Naive thymus-derived CD4-positive, alpha-beta T cell (primary cell): ENCODE measurements around the gene OR13C3. TPM values are rescaled to one million over a fixed set of nuclear protein-coding genes. Genes with fewer than 3 reads are reported as not detected.

ENCODE experiments used
- ATAC-seq: fragments of 150-1000 bp; cut with Tn5 transposase; 2 replicates; pipeline ENCODE4 v1.10.0; 2021; ENCODE audit warnings: mild to moderate bottlenecking, moderate library complexity
- CTCF ChIA-PET: fragments of 350-600 bp; sonication (Branson Sonifier 250); formaldehyde crosslinking; loops from one replicate; lab custom pipeline; 2021; ENCODE audit warnings: antibody characterized with exemption; lab: Charles Lee
- POLR2A ChIA-PET: fragments of 350-600 bp; sonication (Branson Sonifier 250); formaldehyde crosslinking; loops from one replicate; lab custom pipeline; 2021; ENCODE audit warnings: antibody characterized with exemption, inconsistent platforms; lab: Charles Lee
- DNase-seq, 9 donors: peaks; one replicate each; pipeline versions ENCODE4 v3.0.0 to v3.0.0-alpha.2; 2020 to 2022; ENCODE audit warnings: mixed read lengths in 1 of 9
- H3K27ac ChIP-seq: one replicate; pipeline ENCODE4 v1.7.0; 2013; ENCODE audit warnings: mild to moderate bottlenecking, low read depth, low read length, moderate library complexity
- H3K27me3 ChIP-seq, 2 donors: one replicate each; pipeline ENCODE4 v1.7.0; 2013; ENCODE audit warnings: low read length in 2 of 2, mild to moderate bottlenecking in 2 of 2, moderate library complexity in 2 of 2; ENCODE audit not compliant: control insufficient read depth in 2 of 2, insufficient read depth in 2 of 2
- H3K36me3 ChIP-seq, 3 experiments: 1 replicate in 2 of 3; 2 replicates in 1 of 3; pipeline ENCODE4 v1.7.0; 2013; ENCODE audit warnings: low read length in 3 of 3, mild to moderate bottlenecking in 3 of 3, moderate library complexity in 1 of 3; ENCODE audit not compliant: insufficient read depth in 3 of 3, control insufficient read depth in 2 of 3
- H3K4me1 ChIP-seq, 2 donors: one replicate each; pipeline ENCODE4 v1.7.0; 2013; ENCODE audit warnings: low read length in 2 of 2, mild to moderate bottlenecking in 2 of 2, moderate library complexity in 1 of 2; ENCODE audit not compliant: control insufficient read depth in 2 of 2, insufficient read depth in 2 of 2
- H3K4me3 ChIP-seq: 2 replicates; pipeline ENCODE4 v1.7.0; 2013; ENCODE audit warnings: mild to moderate bottlenecking, low read length
- H3K9me3 ChIP-seq, 3 experiments: 1 replicate in 2 of 3; 2 replicates in 1 of 3; pipeline ENCODE4 v1.7.0; 2013; ENCODE audit warnings: low read length in 3 of 3; ENCODE audit not compliant: control insufficient read depth in 2 of 3
- H3K27ac Mint-ChIP-seq, 9 donors: one replicate each; pipeline ENCODE4 v1.8.0; 2020 to 2022; ENCODE audit warnings: mixed read lengths in 9 of 9, mild to moderate bottlenecking in 8 of 9, moderate library complexity in 5 of 9, inconsistent platforms in 2 of 9
- H3K27me3 Mint-ChIP-seq, 5 donors: one replicate each; pipeline ENCODE4 v1.8.0; 2021 to 2022; ENCODE audit warnings: mixed read lengths in 5 of 5, mild to moderate bottlenecking in 1 of 5
- H3K36me3 Mint-ChIP-seq, 5 donors: one replicate each; pipeline ENCODE4 v1.8.0; 2020 to 2022; ENCODE audit warnings: mixed read lengths in 5 of 5, mild to moderate bottlenecking in 3 of 5, inconsistent platforms in 1 of 5
- H3K4me1 Mint-ChIP-seq, 7 donors: one replicate each; pipeline ENCODE4 v1.8.0; 2020 to 2022; ENCODE audit warnings: mixed read lengths in 7 of 7, mild to moderate bottlenecking in 3 of 7, inconsistent platforms in 1 of 7
- H3K4me3 Mint-ChIP-seq, 10 donors: one replicate each; pipeline ENCODE4 v1.8.0; 2020 to 2022; ENCODE audit warnings: mild to moderate bottlenecking in 10 of 10, mixed read lengths in 10 of 10, moderate library complexity in 6 of 10, inconsistent platforms in 2 of 10
- H3K9me3 Mint-ChIP-seq, 11 donors: one replicate each; pipeline ENCODE4 v1.8.0; 2020 to 2022; ENCODE audit warnings: mixed read lengths in 11 of 11, mild to moderate bottlenecking in 4 of 11, inconsistent platforms in 1 of 11, moderate library complexity in 1 of 11
- intact Hi-C, 2 donors: fragments of 100-400 bp; cut with micrococcal nuclease; formaldehyde crosslinking; loops; one replicate each; pipeline ENCODE4 v1.15.1; 2023
- polyA plus RNA-seq, 2 donors: library from polyadenylated mRNA; unstranded; fragments of 300-500 nt; fragmentation: Illumina TruSeq; gene quantifications; one replicate each; pipeline ENCODE4 v1.2.3, GENCODE V29; 2021
- total RNA-seq, 6 experiments: library from RNA in 5 of 6; stranded (reverse) in 5 of 6; gene quantifications; 1 replicate in 5 of 6; 2 replicates in 1 of 6; pipeline ENCODE4 v1.2.3 and lab custom pipeline; 2021 to 2026

Gene OR13C3
- total RNA-seq = under 1 TPM in 1 of 5 experiments, not detected in 4; 0.35 TPM
- not detected for polyA plus RNA-seq
- not detected for total RNA-seq (lab: John Stamatoyannopoulos, UW)

DNA sequence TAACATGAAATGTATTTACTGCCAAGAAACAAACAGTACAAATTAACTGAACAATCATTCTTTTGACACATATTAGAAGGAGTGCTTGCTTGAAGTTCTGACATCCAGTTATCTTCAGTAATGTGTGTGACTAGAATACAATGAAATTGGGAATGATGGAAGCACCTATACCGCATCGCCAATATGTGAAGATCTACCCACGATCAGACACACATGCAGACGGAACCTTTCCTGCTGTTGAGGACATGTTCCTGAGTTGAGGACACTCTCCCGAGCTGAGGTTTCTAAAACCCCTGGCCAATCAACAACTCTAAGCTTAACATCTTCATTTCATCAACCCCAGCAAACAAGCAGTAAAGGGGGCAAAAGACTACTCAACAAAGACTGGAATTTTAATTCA, at the start of gene OR13C3:
TSS of gene OR13C3 (minus strand) at position 101 of the 400 bp plus-strand sequence. CDS start 133 bp downstream, outside the sequence.
- Histone ChIP-seq H3K4me1 (no peaks in the 10 kb centered on the region), H3K27ac (no peak within 1 kb of the TSS), H3K4me3 (no peak within 1 kb of the TSS), H3K27me3 (no peaks in the 10 kb centered on the region), H3K36me3 (no peaks in the 10 kb centered on the region), H3K9me3 (no peaks in the 10 kb centered on the region)
- H3K27me3 Mint-ChIP-seq = peaks cover 0 to 7% (median 0%) of the 10 kb centered on the region in 5 donors
- intact Hi-C loops = no loop called here
- ChIA-PET POLR2A (no interaction called here), CTCF (no interaction called here)
- DNase-seq (no peak), ATAC-seq (no peak)
- H3K9me3 Mint-ChIP-seq = peaks cover 0 to 5% (median 0%) of the 10 kb centered on the region in 11 donors
- no peaks in the 10 kb centered on the region for H3K4me1 Mint-ChIP-seq
- H3K27ac Mint-ChIP-seq = no peak within 1 kb of the TSS
- H3K36me3 Mint-ChIP-seq = no peaks in the 10 kb centered on the region
- no peak within 1 kb of the TSS for H3K4me3 Mint-ChIP-seq

DNA sequence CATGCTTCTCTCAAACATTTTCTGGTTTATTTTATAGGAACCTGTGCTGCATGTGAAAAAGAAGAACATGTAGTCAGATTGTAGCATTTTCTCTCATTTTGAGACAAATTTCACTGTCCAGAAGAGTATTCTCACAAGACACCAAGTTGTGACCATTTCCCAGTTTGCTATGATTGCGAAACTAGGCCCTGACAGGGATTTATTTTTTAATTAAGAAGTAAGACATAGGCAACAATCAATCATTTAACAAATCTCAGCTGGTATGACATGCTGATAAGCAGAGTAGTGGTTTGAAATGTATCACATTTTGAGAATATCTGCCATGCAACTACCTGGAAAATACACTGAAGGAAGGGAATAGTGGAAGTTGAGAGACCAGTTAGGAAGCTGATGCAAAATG, 43.9 kb upstream of the OR13C3 start:
- ChIA-PET CTCF (no interaction called here), POLR2A (no interaction called here)
- H3K4me3 ChIP-seq = no peak overlapping the region
- no peaks in the 10 kb centered on the region for H3K36me3 Mint-ChIP-seq
- intact Hi-C loops = no loop called here
- no peak for DNase-seq
- H3K9me3 ChIP-seq = no peaks in the 10 kb centered on the region
- peaks cover 0 to 23% (median 0%) of the 10 kb centered on the region in 5 donors for H3K27me3 Mint-ChIP-seq
- H3K9me3 Mint-ChIP-seq = peaks cover 0 to 3% (median 0%) of the 10 kb centered on the region in 11 donors
- no peaks in the 10 kb centered on the region for H3K4me1 ChIP-seq
- H3K4me3 Mint-ChIP-seq = no peak overlapping the region
- no peaks in the 10 kb centered on the region for H3K36me3 ChIP-seq
- H3K27ac Mint-ChIP-seq = no peak overlapping the region
- H3K4me1 Mint-ChIP-seq = no peaks in the 10 kb centered on the region
- no peak for ATAC-seq
- H3K27me3 ChIP-seq = no peaks in the 10 kb centered on the region
- no peak overlapping the region for H3K27ac ChIP-seq

DNA sequence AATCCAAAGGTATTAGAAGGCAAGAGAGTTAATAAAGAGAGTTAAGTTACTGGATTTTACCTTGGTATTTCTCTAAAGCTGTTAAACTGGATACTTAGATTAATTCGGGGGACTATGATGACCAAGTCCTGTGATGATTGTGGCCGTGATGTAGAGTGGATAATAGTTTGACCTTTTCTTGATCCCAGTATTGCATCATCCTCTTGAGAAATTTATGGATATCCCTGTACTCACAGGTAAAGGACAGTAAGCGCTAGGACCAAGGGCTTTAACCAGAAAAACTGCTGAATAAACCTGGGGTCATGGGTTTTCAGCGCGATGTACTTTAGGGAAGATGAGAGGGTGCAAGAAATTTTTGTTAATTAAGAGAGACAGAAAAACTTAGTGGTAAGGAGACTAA, 40.6 kb upstream of the OR13C3 start:
- Histone ChIP-seq H3K4me1 (no peaks in the 10 kb centered on the region), H3K27ac (no peak overlapping the region), H3K27me3 (no peaks in the 10 kb centered on the region), H3K4me3 (no peak overlapping the region), H3K36me3 (no peaks in the 10 kb centered on the region), H3K9me3 (peaks cover 0 to 4% (median 0%) of the 10 kb centered on the region in 3 experiments)
- DNase-seq = no peak
- peaks cover 0 to 23% (median 0%) of the 10 kb centered on the region in 5 donors for H3K27me3 Mint-ChIP-seq
- H3K27ac Mint-ChIP-seq = no peak overlapping the region
- H3K4me3 Mint-ChIP-seq = no peak overlapping the region
- no peaks in the 10 kb centered on the region for H3K4me1 Mint-ChIP-seq
- peaks cover 0 to 20% (median 5%) of the 10 kb centered on the region in 11 donors for H3K9me3 Mint-ChIP-seq
- intact Hi-C loops = no loop called here
- no peaks in the 10 kb centered on the region for H3K36me3 Mint-ChIP-seq
- ChIA-PET CTCF (no interaction called here), POLR2A (no interaction called here)
- no peak for ATAC-seq

DNA sequence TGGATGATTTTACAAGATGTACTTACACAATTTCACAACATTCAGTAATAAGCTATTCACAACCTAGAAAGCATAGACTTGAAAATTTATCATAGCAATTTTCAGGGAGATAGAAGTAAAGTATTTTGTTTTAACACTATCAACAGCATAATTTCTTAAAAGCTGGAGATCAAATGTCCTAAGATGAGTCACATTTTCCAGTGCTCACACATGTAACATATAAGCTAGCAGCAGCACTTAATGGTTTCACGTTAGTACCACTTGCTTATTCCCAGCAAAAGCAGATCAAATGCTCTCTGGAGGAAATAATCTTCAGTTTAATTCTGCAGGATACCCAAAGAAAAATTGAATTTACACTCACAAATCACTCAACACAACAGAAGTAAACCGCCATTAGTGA, 38.8 kb upstream of the OR13C3 start:
- ChIA-PET CTCF (no interaction called here), POLR2A (no interaction called here)
- Mint-ChIP-seq H3K9me3 (peaks cover 2 to 32% (median 8%) of the 10 kb centered on the region in 11 donors), H3K27ac (no peak overlapping the region), H3K4me3 (no peak overlapping the region), H3K4me1 (no peaks in the 10 kb centered on the region), H3K36me3 (no peaks in the 10 kb centered on the region), H3K27me3 (peaks cover 0 to 6% (median 0%) of the 10 kb centered on the region in 5 donors)
- DNase-seq = no peak
- no peak overlapping the region for H3K4me3 ChIP-seq
- H3K4me1 ChIP-seq = no peaks in the 10 kb centered on the region
- peaks cover 0 to 4% (median 0%) of the 10 kb centered on the region in 3 experiments for H3K9me3 ChIP-seq
- no peaks in the 10 kb centered on the region for H3K27me3 ChIP-seq
- intact Hi-C loops = no loop called here
- no peak overlapping the region for H3K27ac ChIP-seq
- no peaks in the 10 kb centered on the region for H3K36me3 ChIP-seq
- no peak for ATAC-seq

DNA sequence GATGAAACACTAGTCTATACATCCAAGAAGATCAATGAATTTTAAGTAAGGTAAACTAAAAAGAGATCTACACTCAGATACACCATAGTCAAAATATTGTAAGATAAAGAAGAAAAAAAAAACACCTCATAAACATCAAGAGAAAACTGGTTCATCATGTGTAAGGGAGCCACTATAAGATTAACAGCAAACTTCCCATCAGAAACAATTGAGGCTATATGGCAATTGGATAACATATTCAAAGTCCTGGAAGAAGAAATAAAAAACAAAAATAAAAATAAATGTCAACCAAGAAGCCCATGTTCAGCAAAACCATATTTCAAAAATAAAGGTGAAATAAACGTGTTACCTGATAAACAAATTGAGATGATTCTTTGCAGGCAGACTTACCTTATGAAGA, 36.0 kb upstream of the OR13C3 start:
- Mint-ChIP-seq H3K36me3 (peaks cover 0 to 4% (median 0%) of the 10 kb centered on the region in 5 donors), H3K4me3 (no peak overlapping the region), H3K27me3 (peaks cover 0 to 8% (median 0%) of the 10 kb centered on the region in 5 donors), H3K9me3 (peaks cover 3 to 35% (median 8%) of the 10 kb centered on the region in 11 donors), H3K27ac (no peak overlapping the region), H3K4me1 (no peaks in the 10 kb centered on the region)
- ATAC-seq = no peak
- ChIA-PET CTCF (no interaction called here), POLR2A (no interaction called here)
- Histone ChIP-seq H3K36me3 (no peaks in the 10 kb centered on the region), H3K9me3 (peaks cover 0 to 4% (median 0%) of the 10 kb centered on the region in 3 experiments), H3K27me3 (no peaks in the 10 kb centered on the region), H3K27ac (no peak overlapping the region), H3K4me1 (no peaks in the 10 kb centered on the region), H3K4me3 (no peak overlapping the region)
- DNase-seq = no peak
- intact Hi-C loops = no loop called here

DNA sequence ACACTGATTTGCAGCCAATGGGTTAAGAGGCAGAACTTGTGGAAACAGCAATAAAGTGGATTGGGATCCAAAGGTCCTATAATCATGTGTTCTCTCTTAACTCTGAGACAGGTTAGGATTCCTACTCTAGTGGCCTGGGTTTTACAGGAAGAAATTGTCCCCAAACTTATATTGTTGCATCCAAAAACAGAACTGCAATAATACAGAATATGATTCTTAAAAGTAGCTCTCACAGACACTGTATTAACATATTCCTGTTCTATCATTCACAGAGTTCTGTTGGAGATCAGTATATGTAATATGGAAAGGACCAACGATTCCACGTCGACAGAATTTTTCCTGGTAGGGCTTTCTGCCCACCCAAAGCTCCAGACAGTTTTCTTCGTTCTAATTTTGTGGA, 32.2 kb upstream of the OR13C3 start, which contains the start of gene OR13C8:
TSS of gene OR13C8 (plus strand) at position 301 of the 400 bp plus-strand sequence. CDS start at position 301, 0 bp downstream.
- Histone ChIP-seq H3K27me3 (no peaks in the 10 kb centered on the region), H3K9me3 (peaks cover 0 to 4% (median 0%) of the 10 kb centered on the region in 3 experiments), H3K27ac (no peak within 1 kb of the TSS), H3K36me3 (no peaks in the 10 kb centered on the region), H3K4me3 (no peak within 1 kb of the TSS), H3K4me1 (no peaks in the 10 kb centered on the region)
- H3K4me1 Mint-ChIP-seq = no peaks in the 10 kb centered on the region
- H3K4me3 Mint-ChIP-seq = no peak within 1 kb of the TSS
- CTCF ChIA-PET = no interaction called here
- POLR2A ChIA-PET = no interaction called here
- DNase-seq (no peak), ATAC-seq (no peak)
- peaks cover under 1 to 32% (median 6%) of the 10 kb centered on the region in 11 donors for H3K9me3 Mint-ChIP-seq
- H3K36me3 Mint-ChIP-seq = peaks cover 0 to 4% (median 0%) of the 10 kb centered on the region in 5 donors
- intact Hi-C loops = no loop called here
- H3K27me3 Mint-ChIP-seq = peaks cover 0 to 8% (median 0%) of the 10 kb centered on the region in 5 donors
- H3K27ac Mint-ChIP-seq = no peak within 1 kb of the TSS

DNA sequence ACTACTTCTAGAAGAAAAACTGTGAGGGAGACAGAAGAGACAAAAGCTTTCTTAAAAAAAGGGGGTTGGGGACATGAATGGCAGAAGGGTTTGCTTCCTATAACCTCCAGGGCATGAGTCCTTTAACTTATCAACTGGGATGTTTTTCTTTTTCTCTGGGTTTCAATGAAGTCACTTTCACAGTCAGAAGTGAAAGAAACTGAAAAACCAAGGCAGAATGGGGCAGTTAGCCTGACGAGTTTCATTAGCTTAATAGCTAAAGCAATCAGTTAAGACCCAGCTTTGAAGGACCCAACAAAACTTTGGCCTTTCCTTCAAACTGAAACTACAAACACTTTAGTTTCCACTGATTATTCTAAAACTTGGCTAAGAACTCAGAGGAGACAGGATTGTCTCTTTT, 27.7 kb upstream of the OR13C3 start:
- no peak for ATAC-seq
- H3K9me3 Mint-ChIP-seq = peaks cover 0 to 8% (median 0%) of the 10 kb centered on the region in 11 donors
- peaks cover 0 to 3% (median 0%) of the 10 kb centered on the region in 5 donors for H3K27me3 Mint-ChIP-seq
- POLR2A ChIA-PET = no interaction called here
- no peaks in the 10 kb centered on the region for H3K36me3 ChIP-seq
- H3K4me1 ChIP-seq = no peaks in the 10 kb centered on the region
- DNase-seq = no peak
- H3K36me3 Mint-ChIP-seq = peaks cover 0 to 2% (median 0%) of the 10 kb centered on the region in 5 donors
- CTCF ChIA-PET = no interaction called here
- no peaks in the 10 kb centered on the region for H3K9me3 ChIP-seq
- intact Hi-C loops = no loop called here
- H3K27me3 ChIP-seq = no peaks in the 10 kb centered on the region
- H3K27ac ChIP-seq = no peak overlapping the region
- H3K4me3 Mint-ChIP-seq = no peak overlapping the region
- no peak overlapping the region for H3K27ac Mint-ChIP-seq
- no peak overlapping the region for H3K4me3 ChIP-seq
- H3K4me1 Mint-ChIP-seq = no peaks in the 10 kb centered on the region
